Medulla oblongata (tissue), 1 donor: ENCODE data around the gene CCNT2.
"Not testable (repeated sequence)": the region's sequence is repeated elsewhere in the genome, so short reads cannot be mapped to it uniquely, and the experiment has no call there.

Source experiments
- DNase-seq: peaks from one replicate; pipeline ENCODE4 v3.0.0-alpha.2; 2015; ENCODE audit errors: extremely low spot score

CCNT2 gene

GRCh38 chr2:134919341-134920210, 954 bp downstream of the CCNT2 start:
- no peak for DNase-seq

GRCh38 chr2:134924912-134925311, 6.3 kb downstream of the CCNT2 start:
- no peak for DNase-seq

GRCh38 chr2:134926231-134926931, 7.8 kb downstream of the CCNT2 start:
- no peak for DNase-seq

GRCh38 chr2:134927195-134927594, 8.6 kb downstream of the CCNT2 start:
- no peak for DNase-seq

- no peak for DNase-seq
Observed at GRCh38 chr2:134932864-134933526, 14.4 kb downstream of the CCNT2 start.

GRCh38 chr2:134933732-134934131, 15.1 kb downstream of the CCNT2 start:
- no peak for DNase-seq

GRCh38 chr2:134934150-134934549, 15.5 kb downstream of the CCNT2 start:
- DNase-seq: no peak

GRCh38 chr2:134934641-134935040, 16.0 kb downstream of the CCNT2 start:
- no peak for DNase-seq

GRCh38 chr2:134936691-134937090, 18.1 kb downstream of the CCNT2 start:
- DNase-seq: no peak

- peak; percentile 14 for DNase-seq
Observed at GRCh38 chr2:134943540-134943939, 24.9 kb downstream of the CCNT2 start.

GRCh38 chr2:134944975-134945374, 26.4 kb downstream of the CCNT2 start:
- no peak for DNase-seq

- no peak for DNase-seq
Observed at GRCh38 chr2:134946073-134946472, 27.5 kb downstream of the CCNT2 start.

GRCh38 chr2:134949981-134950708, 31.5 kb downstream of the CCNT2 start:
- DNase-seq: no peak

- DNase-seq: no peak
Observed at GRCh38 chr2:134950886-134951285, 32.3 kb downstream of the CCNT2 start.

- DNase-seq: no peak
Observed at GRCh38 chr2:134952608-134953007, 34.0 kb downstream of the CCNT2 start.

GRCh38 chr2:134954065-134954464, 35.4 kb downstream of the CCNT2 start:
- DNase-seq: no peak

- no peak for DNase-seq
Observed at GRCh38 chr2:134955744-134956143, 37.1 kb downstream of the CCNT2 start.

- no peak for DNase-seq
Observed at GRCh38 chr2:134957477-134957876, 38.9 kb downstream of the CCNT2 start.

- not testable (repeated sequence) for DNase-seq
Observed at GRCh38 chr2:134967166-134967565, 48.5 kb downstream of the CCNT2 start.

GRCh38 chr2:134973241-134974138, 54.9 kb downstream of the CCNT2 start:
- no peak for DNase-seq
